Sigmoid colon (tissue), 4 donors: Measurements from ENCODE around the gene CLN6.

Experiments used
- EP300 ChIP-seq, 4 donors: sonication (generic); formaldehyde crosslinking; IDR thresholded peaks; one replicate each; pipeline ENCODE4 v1.6.1; 2017; ENCODE audit warnings: antibody characterized with exemption in 4 of 4
- POLR2A ChIP-seq, 2 donors: fragments of 450-650 bp; IDR thresholded peaks; one replicate each; pipeline ENCODE4 v1.6.1; 2016; ENCODE audit warnings: antibody characterized with exemption in 2 of 2, mild to moderate bottlenecking in 2 of 2, moderate library complexity in 2 of 2
- POLR2AphosphoS5 ChIP-seq, 4 donors: sonication (generic); formaldehyde crosslinking; IDR thresholded peaks; one replicate each; pipeline ENCODE4 v1.6.1; 2017; ENCODE audit warnings: antibody characterized with exemption in 4 of 4
- TF ChIP-seq, protein P1 (sequence below), 4 experiments: fragments of 450-650 bp in 3 of 4; fragments of 200-600 bp in 1 of 4; IDR thresholded peaks; one replicate each; pipeline ENCODE4 v1.5.1; 2016 to 2019; ENCODE audit warnings: antibody characterized with exemption in 4 of 4, mild to moderate bottlenecking in 3 of 4, moderate library complexity in 2 of 4

DNA sequence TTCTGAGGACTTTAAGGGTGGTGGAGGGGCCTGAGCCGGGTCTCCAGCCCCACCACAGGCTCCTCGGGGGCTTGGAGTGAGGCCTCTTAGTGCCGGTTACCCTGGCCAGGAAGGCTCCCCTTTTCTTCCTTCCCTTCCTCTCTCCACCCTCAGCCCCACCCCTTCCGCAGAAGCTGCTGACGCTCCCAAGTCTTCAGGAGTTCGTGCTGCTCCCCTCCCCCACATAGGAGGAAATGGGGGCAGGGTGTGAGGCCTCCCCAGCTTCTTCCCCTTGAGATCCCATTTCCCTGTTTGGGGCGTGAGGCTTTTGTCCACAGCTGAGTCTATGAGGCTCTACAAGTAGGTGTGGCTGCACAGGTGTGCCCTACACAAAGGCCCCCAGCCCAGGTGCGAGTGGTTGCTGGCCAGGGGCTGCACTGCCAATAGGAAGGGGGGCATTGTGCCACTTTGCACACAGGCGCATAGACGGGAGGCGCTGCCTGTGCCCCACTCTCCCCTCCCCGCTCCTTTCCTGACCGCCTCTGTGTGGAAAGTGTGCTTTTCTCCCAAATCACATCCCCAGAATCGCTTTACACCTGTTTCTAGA lies 23.5 kb downstream of the CLN6 start:
- TF ChIP-seq EP300 (IDR thresholded peaks at IDR 0.05) (no peak), POLR2A (IDR thresholded peaks at IDR 0.05) (peak in 1 of 2 donors; percentile 27), POLR2AphosphoS5 (IDR thresholded peaks at IDR 0.05) (peak in 1 of 4 donors; percentile 39)
- TF ChIP-seq, protein P1, sequence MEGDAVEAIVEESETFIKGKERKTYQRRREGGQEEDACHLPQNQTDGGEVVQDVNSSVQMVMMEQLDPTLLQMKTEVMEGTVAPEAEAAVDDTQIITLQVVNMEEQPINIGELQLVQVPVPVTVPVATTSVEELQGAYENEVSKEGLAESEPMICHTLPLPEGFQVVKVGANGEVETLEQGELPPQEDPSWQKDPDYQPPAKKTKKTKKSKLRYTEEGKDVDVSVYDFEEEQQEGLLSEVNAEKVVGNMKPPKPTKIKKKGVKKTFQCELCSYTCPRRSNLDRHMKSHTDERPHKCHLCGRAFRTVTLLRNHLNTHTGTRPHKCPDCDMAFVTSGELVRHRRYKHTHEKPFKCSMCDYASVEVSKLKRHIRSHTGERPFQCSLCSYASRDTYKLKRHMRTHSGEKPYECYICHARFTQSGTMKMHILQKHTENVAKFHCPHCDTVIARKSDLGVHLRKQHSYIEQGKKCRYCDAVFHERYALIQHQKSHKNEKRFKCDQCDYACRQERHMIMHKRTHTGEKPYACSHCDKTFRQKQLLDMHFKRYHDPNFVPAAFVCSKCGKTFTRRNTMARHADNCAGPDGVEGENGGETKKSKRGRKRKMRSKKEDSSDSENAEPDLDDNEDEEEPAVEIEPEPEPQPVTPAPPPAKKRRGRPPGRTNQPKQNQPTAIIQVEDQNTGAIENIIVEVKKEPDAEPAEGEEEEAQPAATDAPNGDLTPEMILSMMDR (IDR thresholded peaks at IDR 0.05): no peak
